Astrocyte of the hippocampus (primary cell): Measurements from ENCODE around the gene AHRR.
"Not testable (repeated sequence)": the region's sequence is repeated elsewhere in the genome, so short reads cannot be mapped to it uniquely, and the experiment has no call there.

Experiments used
- DNase-seq: peaks from one replicate; pipeline ENCODE4 v3.0.0; 2011; ENCODE audit warnings: low read depth, low spot score

AHRR gene

DNA sequence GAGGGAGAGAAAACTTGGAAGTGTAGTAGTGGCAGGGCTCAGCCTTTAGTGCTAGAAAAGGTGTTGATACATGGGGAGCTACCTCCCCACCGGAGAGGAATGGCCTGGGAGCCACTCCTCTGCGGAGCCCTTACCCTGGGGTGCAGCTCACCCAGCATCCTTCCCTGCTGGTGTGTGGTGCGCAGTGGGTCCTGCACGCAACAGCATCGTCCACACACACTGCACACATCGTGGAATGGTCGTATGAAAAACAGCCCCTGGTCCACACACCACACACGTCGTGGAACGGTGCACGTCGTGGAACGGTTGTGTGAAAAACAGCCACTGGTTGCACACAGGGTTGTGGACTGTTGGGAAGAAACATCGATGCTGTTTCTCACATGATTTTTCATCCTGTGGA lies 16.1 kb upstream of the AHRR start:
- no peak for DNase-seq

GRCh38 chr5:306011-306805 lies 15.3 kb upstream of the AHRR start:
- no peak for DNase-seq

- no peak for DNase-seq
Measured at GRCh38 chr5:307306-307705, 14.2 kb upstream of the AHRR start.

GRCh38 chr5:307794-308579 lies 13.5 kb upstream of the AHRR start:
- DNase-seq, result no peak

DNA sequence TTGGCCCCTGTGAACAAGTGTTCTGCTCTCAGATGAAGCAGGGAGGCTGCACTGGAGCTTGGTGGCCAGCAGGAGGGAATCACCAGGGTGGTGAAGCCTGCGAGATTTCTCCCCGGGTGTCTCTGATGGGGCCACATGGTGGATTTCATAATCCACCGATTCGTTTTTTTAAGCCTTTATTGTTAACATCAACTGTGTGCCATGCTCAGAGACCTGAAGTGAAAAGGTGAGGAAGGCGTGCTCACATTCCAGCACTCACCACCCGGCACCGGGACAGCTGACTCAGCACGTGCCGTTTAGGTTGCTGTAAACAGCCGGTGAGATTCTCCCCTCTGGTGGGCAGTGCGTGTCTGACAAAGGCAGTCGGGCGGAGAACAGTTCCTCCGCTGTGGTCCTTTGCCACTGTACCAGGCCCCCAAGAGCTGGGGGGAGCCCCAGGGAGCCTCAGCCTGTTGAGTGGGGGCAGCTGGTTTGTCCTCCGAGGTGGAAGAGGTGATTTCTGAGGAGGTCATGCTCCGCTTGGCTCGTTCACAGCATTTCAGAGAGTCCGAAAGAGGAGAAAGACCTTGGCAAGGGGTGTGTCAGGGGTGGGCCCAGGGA lies 12.7 kb upstream of the AHRR start:
- DNase-seq, result peak; percentile 74

- not testable (repeated sequence) for DNase-seq
Measured at GRCh38 chr5:309831-310230, 11.7 kb upstream of the AHRR start.

- DNase-seq, result no peak
Measured at GRCh38 chr5:310516-310915, 11.0 kb upstream of the AHRR start.

DNA sequence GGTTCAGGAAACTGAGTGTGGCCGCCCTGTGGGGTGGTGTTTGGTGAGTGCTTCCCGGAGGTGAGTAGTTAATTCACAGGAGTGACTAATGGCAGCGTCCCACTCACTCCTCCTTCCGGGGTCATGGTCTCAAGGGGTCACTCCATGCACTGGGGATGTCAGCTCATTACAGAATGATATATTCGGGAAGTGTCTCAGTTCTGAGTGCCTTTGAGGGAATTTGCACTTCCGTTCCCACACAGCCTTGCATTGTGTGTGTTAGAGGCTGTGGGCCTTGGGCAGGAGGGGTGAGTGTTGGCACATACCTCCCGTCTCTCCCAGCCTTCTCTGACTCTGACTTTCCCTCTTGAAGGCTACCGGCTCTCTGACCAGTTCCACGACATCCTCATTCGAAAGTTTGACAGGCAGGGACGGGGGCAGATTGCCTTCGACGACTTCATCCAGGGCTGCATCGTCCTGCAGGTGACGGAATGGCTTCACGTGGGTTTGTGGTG lies 10.5 kb upstream of the AHRR start:
- peak; percentile 42 for DNase-seq

DNA sequence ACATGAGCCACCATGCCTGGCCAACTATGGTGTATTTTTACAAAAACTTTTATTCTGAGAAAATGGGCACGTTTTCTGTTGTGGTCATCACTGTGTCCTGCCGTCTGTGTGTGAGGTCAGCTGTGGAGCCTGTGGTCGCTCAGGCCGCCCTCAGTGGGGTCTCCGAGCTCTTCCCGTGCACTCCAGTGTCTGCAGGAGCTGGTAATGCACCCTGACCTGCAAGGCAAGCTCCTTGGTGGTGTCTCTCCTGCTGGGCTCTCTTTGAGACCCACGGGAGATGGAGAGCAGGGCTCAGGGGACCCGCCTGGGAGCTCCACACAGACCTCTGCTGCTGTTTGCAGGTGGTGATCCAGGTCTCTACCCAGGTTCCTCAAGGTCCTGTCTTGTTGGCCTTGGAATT lies 9.6 kb upstream of the AHRR start:
- no peak for DNase-seq

DNA sequence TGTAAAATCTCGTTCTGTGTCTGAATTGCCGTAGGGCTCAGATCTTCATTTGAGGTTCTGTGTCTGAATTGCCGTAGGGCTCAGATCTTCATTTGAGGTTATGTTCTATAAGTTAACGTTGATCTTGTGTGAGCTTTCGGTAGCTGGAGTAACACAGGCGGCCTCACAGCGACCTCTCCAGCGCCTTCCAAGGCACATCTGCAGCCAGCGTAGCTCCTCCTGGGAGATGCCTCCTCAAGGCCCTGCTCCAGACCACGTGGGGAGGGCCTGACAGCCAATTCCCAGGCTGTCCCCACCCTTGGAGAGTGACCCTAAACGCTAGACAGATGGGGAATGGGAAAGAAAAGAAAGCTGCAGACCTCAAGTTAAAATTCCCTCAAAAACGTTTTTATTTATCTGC lies 8.7 kb upstream of the AHRR start:
- no peak for DNase-seq

GRCh38 chr5:313265-313664 lies 8.2 kb upstream of the AHRR start:
- peak; percentile 45 for DNase-seq

GRCh38 chr5:313806-314376 lies 7.6 kb upstream of the AHRR start:
- DNase-seq, result no peak

- DNase-seq, result no peak
Measured at GRCh38 chr5:314676-315487, 6.6 kb upstream of the AHRR start.

- DNase-seq, result no peak
Measured at GRCh38 chr5:315488-316209, 5.9 kb upstream of the AHRR start.

- DNase-seq, result no peak
Measured at GRCh38 chr5:316210-317085, 5.1 kb upstream of the AHRR start.

GRCh38 chr5:317086-317811 lies 4.3 kb upstream of the AHRR start:
- DNase-seq, result peak; percentile 90

DNA sequence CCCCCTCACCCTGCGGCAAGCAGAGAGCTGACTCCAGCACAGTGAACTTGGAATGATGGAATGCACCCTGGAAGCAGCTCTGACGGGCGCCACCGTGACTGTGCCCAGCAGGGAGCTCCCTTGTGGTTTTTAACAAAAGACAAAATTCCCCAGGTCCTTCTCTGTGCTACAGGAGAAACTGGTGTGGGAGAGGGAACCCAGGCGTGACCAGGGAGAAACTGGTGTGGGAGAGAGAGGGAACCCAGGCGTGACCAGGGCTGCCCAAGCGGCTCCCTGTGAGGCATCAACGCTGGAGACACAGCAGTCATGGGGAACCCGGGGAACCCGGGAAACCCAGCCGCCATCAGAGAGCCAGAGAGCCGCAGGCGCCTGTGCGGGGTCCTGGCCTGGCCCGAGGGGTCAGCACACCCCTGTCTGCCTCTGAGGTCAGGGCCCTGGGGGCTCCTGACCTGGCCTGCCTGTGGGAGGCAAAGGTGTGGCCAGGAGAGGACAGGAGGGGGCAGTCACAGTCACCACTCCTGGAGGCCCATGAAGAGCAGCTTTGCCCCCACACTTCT lies 3.1 kb upstream of the AHRR start:
- peak; percentile 90 for DNase-seq

GRCh38 chr5:318931-319601 lies 2.4 kb upstream of the AHRR start:
- no peak for DNase-seq
